ENCODE data around the gene C2orf69.

The C2orf69 gene

DNA sequence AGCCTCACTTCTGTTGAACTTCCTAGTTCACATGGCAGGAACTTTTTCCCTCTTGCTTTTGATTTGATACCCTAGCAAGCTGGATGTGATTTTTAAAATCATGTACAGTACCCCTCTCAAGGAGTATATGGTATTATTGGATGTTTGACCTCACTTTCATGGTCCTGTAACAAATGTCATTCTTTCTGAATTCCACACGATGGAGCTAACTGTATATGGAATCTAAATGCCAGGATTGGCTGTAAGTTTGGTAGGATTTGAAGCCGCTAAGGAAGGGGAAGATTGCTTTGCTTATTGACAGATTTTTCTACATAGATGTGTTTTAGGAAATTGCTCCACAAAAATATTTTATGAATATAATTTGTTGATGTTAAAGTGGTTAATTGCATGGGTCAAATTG lies 62.6 kb downstream of the C2orf69 start:
- DNase-seq, result no peak

DNA sequence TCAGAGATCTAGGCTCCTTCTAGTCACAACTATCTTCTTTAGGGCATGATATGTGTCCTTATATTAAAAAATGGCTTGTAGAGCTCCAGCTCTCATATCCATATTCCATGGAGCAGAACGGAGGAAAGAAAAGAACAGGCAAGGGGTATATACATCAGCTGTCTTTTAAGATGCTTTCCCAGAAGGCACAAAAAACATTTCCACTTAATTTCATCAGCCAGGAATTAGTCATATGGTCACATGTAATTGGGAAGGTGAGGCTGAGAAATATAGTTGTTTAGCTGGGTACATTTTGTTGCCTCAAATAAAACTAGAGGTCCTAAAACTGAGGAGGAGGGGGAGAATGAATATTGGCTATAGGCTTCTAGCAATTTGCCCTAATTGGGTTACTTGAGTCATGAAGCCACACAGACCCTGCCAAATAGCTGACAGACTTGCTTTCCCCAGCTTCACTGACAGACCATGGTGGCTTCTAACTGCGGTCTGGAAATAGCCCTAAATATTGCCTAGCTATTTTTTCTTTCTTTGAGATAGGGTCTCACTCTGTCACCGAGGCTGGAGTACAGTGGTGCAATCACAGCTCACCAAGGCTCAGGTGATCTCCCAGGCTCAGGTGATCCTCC lies 64.3 kb downstream of the C2orf69 start:
- no peak for DNase-seq

All from T1000 (cell line).